Thyroid gland (tissue), 4 donors: ENCODE measurements around the gene FGD5.

ENCODE experiments used
- POLR2A ChIP-seq, 2 donors: fragments of 450-650 bp; IDR thresholded peaks; one replicate each; pipeline ENCODE4 v1.6.1; 2017; ENCODE audit warnings: antibody characterized with exemption in 2 of 2, mild to moderate bottlenecking in 2 of 2, moderate library complexity in 1 of 2
- TF ChIP-seq, protein P1 (sequence below), 6 experiments: fragments of 200-600 bp in 3 of 6; fragments of 450-650 bp in 3 of 6; sonication (generic) in 3 of 6; IDR thresholded peaks; one replicate each; pipeline ENCODE4 v1.5.1; 2016 to 2019; ENCODE audit warnings: antibody characterized with exemption in 6 of 6, mild to moderate bottlenecking in 2 of 6, inconsistent platforms in 1 of 6, moderate library complexity in 1 of 6

DNA sequence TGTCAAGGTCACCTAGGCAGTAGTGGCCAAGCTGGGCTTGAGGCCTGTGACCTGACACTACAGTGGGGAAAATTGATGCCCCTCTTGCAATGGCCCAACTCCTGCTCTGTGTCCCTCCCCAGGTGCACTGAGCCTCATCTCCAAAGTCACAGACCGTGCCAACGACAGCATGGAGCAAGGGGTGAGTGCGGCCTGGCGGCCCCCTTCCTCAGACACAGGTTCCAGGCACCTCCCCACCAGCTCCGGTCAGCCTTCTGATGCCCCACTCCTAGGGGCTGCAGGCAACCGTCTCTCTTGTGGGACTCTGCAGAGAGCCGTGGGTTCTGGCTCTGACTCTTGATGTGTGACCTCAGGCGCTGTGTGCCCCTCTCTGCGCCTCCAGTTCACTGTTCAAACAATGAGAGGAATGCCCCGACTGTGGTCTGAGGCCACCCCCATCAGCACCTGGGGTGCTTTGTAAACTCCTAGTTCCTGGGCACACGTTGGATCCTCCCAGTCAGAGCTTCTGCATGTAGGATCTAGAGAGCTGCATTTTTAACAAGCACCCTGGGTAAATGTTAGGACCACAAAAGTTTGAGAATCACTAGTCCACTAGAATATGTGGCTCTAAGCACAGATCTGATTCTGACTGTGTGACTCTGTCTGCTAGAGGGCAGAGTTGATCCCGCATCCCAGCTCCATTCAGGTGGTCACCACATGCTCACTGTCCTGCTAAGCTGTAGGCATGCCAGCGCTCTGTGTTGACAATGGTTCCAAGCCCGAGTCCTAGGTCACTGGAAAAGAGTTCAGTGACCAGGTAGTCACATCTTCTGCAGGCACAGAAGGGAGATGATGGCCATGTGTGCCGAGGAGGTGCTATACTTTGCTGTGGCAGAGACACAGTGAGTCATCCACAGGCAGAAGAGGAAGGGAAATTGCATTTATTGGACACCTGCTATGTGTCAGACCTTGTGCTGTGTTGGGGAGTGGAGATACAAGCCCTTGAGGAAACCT, 82.4 kb downstream of the FGD5 start:
- TF ChIP-seq, protein P1, sequence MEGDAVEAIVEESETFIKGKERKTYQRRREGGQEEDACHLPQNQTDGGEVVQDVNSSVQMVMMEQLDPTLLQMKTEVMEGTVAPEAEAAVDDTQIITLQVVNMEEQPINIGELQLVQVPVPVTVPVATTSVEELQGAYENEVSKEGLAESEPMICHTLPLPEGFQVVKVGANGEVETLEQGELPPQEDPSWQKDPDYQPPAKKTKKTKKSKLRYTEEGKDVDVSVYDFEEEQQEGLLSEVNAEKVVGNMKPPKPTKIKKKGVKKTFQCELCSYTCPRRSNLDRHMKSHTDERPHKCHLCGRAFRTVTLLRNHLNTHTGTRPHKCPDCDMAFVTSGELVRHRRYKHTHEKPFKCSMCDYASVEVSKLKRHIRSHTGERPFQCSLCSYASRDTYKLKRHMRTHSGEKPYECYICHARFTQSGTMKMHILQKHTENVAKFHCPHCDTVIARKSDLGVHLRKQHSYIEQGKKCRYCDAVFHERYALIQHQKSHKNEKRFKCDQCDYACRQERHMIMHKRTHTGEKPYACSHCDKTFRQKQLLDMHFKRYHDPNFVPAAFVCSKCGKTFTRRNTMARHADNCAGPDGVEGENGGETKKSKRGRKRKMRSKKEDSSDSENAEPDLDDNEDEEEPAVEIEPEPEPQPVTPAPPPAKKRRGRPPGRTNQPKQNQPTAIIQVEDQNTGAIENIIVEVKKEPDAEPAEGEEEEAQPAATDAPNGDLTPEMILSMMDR (IDR thresholded peaks at IDR 0.05) = no peak
- no peak for TF ChIP-seq POLR2A (IDR thresholded peaks at IDR 0.05)
